ENCODE results near the gene ADAMTS16.

The ADAMTS16 gene

DNA sequence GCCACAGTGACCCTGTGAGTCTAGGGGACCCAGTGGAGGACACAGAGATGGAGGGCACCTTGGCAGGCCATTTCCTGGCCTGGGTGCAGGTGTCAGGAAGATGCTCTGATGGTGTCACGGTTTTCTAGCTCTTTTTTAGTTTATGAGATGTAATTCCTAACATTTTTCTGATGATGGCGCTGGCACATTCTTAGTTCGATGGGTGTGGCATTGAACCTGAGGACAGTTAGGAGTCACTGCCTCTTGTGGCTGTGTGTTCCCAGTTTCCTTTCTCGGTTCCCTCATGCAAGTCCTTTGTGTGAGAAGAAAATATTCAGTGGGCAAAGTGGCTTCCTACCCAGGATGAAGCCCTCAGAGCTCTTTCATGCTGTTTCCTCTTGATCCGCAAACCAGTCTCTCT, 152.9 kb downstream of the ADAMTS16 start:
- no peak for DNase-seq

DNA sequence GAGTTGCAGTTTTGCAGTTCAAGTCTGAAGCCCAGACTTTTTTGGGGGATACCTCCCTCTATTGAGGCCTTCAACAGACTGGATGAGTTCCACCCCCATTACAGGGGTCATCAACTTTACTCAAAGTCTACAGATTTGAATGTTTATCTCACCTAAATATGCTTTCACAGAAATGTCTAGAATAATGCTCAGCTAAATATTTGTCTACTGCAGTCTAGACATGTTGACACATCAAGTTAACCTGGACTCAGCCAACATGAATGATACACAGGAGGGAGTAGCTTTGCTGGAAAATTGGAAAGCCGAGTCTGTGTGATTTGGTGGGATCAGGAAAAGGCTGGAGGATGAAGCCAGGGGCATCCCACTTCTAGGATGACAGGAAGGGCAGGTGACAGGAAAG, 154.3 kb downstream of the ADAMTS16 start:
- no peak for DNase-seq

DNA sequence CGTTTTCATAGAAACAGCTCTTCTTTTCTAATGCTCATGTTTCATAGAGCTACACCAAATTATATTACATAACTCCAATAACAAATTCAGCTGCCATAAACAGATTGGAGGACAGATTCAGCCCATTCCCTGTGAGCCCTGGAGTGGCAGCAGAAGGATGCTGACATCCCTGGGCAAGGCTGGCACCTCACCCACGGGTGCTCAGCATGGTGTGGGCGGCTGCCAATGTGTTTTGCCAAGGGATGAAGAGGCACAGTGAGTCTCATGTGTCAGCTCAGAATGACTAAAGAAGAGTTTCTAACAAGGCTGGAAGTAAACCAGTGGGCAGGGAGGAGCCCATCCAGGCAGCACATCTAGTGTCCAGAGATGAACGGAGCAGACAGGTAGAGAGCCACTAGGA, 155.2 kb downstream of the ADAMTS16 start:
- no peak for DNase-seq

DNA sequence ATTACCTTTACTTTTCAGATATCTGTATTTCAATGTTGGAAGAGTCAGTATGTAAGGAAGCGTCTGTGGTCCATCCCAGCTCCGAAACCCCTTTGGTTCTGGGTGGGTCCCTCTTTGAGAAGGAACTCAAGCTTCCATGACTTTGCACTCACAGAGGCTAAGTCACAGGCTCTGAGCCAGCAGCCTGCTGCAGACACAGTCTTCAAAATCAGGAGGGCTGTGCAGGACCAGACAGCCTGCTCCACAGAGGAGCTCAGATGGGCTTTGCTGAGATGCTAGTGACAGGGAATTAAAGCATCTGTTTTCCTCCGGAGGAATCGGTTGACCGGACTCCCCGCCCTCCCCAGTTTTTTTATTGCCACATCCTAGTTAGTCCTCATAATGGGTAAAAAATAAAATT, 155.9 kb downstream of the ADAMTS16 start:
- DNase-seq, result no peak

DNA sequence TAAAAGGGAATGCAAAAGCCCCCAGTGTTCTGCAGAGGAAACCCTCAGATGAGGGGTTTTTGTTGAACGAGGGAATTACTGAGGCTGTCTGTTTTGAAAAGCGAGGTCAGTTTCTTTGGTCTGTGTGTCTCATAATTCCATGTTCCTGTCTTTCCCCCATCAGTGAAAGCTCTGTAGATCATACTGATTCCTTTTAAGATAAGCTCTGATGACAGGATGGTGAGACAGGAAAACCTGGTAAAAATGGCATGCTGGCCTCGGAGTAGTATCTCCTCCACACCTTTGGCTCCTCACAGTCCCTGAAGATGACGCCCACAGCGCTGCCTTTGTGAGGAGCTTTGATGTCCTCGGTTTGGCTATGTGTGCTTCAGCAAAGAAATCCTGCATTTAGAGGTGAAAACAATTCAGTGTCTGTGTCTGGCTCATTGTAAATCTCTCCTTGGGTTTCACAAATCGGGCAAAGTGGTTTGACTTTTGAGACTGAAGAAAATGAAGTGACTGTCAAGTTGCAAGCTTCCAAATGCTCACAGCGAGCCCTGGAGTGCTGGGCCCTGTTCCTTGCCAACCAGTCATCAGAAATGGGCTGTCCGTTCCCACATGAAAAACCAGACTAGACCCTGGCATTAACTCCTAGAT, 157.4 kb downstream of the ADAMTS16 start:
- no peak for DNase-seq

DNA sequence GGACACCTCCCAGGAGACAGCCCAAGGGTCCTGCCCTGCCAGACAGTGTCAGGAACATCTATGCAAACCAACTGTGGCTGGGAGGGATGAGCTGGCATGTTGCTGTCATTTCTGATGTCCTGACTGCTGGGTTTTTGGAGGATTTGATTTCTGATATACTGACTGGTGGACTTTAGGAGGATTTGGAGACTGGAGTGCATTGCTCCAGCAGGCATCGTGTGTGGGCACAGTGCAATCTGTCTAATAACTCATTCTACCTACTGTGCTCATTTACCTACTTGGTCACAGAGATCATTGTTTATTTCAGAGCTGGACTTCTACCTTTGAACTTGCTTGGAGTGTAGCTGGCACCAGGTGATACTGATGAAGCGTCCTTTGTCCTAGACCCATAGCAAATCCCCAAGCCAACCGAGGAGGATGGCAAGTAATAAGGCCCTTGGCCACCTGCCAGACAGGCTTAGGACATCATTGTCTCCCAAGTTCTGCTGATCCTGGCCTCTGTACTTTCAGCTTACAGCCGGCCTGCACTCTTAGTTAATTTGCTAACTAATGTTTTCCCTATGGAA, 158.0 kb downstream of the ADAMTS16 start:
- no peak for DNase-seq

DNA sequence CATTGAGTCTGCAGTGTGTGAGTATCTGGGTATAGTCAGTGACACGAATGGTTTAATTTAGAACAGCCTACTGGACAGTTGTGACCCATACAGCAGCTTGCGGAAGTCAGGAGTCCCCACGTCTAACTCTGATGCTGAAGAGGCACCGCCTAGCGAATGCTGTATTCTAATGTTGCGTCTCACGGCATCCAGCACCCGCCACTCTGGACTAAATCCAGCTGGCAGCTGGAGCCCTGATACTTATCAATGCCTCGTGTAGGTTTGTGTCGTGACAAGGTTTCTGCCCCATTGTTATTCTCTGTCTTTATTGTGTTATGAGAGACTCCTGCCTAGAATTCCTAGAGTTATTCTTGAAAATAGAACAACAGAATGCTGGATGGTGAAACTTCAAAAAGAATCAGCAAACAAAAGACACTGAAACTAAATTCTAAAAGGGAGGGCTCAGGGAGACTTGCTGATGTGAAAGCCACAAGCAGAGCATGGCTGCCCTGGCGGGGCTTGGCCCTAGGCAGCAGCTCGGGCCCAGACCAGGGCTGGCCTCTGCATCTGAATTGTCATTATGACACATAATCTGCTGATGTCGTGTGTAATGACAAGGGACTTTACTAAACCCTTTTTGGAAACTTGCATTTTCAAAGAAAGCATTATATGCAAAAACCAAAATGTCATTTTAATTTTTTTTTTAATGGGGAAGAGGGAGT, 158.9 kb downstream of the ADAMTS16 start:
- DNase-seq, result no peak

DNA sequence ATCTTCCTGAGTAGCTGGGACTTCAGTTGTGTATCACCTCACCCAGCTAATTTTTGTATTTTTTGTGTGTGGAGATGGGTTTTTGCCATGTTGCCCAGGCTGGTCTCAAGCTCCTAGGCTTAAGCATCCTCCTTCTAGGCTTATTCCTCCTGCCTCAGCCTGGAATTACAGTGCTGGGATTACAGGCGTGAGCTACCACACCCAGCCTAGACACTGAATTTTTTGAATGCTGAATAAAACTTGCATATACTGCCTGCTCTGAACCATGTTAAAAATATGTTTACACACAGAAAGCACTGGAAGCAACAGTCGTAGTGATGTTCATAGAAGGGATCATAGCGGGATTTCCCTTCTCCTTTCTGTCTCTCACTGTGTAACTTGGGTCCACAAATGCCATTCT, 161.0 kb downstream of the ADAMTS16 start:
- no peak for DNase-seq

DNA sequence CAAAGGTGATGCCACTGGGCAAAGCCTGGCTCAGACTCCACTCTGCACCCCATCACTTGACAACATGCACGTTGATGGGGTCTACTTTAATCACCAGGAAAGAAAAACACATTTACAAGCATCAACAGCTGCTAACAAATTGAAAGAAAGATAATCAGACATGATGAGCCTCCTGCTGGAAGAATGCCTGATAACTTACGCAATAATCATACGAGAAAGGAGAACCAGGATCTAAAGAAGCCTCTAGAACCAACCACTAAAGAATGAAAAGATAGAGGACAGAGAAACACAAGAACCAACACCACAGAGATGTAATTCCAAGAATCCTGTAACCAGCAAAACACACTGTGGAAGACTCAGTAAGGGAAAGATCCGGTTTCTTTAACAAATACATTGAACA, 162.1 kb downstream of the ADAMTS16 start:
- DNase-seq, result no peak

DNA sequence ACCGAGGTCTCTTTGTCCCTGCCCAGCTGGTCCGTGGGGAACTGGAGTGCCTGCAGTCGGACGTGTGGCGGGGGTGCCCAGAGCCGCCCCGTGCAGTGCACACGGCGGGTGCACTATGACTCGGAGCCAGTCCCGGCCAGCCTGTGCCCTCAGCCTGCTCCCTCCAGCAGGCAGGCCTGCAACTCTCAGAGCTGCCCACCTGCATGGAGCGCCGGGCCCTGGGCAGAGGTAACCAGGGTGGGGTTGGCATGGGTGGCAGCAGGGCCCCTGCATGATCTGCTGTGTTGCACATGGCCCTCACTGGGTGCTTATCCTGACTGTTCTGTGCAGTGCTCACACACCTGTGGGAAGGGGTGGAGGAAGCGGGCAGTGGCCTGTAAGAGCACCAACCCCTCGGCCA, 163.1 kb downstream of the ADAMTS16 start:
- DNase-seq, result no peak

DNA sequence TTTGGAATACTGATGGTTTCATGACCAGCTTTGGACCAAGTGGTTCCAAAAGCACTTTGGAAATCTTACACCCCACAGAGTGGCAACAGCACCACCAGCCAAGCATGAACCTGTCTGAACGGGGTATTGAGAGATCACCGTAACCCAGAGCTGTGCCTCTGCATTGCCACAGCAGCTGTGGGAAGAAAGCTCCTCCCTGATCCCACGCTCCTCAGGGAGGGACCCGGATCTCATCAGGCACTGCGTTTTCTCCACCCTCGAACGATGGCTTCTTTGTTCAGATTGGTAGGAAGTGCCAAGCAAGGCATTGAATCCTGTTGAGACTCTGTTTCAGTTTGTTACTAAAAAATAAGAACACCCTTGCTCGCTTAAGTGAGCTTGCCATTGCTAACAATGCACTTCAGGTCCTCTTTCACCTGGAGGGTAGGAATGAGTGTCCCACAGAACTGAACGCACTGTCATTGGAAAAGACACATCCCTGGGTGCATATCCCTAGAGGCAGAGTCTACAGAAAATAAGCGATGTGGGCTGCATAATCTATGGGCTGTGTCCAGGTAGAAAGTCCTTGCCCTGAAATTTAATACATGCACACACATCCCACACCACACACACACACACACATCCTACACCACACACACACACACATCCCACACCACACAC, 164.4 kb downstream of the ADAMTS16 start:
- peak; percentile 33 for DNase-seq

DNA sequence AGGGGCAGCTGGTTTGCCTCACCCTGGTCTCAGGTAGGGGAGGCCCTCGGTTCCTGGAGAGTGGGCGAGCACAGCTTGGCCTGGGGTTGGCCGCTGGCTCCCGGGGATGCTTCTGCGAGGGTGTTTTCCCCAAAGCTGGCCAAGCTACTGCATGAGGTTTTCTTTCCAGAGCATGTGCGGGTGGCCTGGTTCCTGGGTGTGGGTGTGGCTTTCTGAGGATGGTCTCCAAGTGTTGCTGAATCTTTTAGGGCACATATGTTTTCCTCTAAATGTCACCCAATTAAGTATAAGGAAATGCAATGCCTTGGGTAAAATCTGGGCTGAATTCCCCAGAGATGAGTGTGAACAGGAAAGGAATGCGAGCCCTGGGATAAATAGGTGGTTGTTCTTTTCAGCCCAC, 166.6 kb downstream of the ADAMTS16 start:
- peak; percentile 22 for DNase-seq

DNA sequence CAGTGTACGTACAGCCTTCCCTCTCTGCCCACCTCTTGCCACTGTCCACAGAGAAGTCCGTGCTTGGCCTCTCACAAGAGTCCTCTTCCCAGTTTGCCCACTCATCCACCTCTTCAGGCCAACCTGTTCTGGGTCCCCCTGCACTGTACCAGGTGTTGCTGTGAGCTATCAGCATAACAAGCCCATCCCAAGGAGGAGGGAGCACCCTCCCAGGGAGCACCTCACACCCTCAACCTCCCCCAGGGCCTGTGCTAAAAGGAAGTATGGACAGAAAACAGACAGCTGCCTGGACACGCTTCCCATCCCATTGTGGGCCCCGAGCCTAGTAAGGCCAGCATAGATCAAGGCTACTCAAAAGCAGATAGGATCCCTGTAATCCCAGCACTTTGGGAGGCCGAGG, 168.2 kb downstream of the ADAMTS16 start:
- DNase-seq, result no peak

DNA sequence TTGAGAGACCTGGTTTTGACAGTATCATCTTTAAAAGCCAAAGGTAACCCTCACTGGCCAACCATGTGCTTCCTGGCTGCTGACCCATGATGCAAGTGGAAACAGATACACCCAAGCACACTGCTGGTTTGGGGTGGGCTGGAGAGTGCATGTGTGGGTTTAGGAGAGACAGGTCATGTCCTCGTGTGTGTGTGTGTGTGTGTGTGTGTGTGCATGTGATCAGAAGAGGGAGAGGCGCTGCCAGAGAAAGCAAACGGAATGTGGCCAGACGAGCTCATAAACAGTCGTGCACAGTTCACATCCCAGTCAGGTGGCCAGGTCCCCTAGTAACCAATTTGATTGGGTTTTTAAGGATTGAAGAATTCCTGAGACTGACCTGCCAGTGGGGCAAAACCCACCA, 169.5 kb downstream of the ADAMTS16 start:
- DNase-seq, result no peak

DNA sequence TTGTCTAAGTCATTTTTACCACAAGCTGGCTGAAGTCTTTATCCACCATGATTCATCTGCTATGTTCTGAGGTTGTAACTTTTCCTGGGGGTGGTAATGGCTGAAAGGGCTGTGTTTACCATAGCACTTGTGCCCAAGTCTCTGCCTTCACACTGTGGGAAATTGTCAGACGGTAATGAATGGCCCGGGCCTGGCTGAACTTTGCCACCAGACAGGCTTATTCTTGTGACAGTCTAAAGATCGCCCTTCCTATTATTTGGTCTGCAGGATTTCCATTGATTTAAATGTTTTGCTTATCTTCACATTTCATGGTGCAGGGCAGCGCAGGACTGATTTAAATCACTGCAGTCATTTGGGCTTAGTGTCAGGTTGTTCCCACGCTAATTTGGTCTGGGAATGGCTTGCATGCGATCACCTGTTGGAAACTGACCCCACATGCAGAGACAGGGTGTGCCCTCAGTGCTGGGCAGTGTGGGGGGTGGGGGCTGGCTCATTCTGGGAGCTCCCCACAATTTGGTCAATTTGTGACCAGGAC, 173.0 kb downstream of the ADAMTS16 start:
- DNase-seq, result no peak

DNA sequence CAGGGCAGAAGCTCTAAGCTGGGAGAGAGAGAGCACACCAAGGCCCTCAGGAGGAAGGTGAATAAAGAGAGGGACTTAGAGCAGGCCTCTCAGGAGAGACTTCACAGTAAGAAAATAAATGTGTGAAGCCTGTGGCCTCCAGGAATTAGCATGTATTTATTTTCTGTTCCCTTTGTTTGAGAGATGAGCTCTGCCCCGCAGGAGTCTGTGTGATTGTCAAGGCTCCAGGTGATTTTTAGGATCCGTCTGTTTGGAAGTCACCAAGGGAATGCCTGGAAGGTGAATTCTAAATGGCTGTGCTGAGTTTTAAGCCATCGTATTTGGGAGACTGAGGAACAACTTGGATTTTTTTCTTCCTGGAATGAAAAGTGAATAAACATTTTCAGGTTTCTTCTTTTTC, 174.0 kb downstream of the ADAMTS16 start:
- no peak for DNase-seq

DNA sequence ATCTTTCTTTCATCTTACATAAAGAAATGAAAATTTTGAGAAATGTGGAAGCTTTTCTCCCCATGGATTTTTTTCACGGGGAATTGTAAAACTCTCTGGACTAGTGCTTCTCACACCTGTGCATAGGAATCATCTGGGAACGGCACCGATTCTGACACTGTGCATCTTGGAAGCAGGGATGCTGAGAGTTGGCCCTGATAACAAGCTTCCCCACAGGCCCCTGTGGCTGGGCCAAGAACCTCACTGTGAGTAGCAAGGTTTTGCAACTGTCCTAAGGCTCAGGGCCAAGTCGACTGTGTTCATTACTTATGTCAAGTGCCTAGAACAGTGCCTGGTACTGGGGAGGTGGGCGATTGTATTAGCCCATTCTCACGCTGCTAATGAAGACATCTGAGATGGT, 174.5 kb downstream of the ADAMTS16 start:
- DNase-seq, result no peak

DNA sequence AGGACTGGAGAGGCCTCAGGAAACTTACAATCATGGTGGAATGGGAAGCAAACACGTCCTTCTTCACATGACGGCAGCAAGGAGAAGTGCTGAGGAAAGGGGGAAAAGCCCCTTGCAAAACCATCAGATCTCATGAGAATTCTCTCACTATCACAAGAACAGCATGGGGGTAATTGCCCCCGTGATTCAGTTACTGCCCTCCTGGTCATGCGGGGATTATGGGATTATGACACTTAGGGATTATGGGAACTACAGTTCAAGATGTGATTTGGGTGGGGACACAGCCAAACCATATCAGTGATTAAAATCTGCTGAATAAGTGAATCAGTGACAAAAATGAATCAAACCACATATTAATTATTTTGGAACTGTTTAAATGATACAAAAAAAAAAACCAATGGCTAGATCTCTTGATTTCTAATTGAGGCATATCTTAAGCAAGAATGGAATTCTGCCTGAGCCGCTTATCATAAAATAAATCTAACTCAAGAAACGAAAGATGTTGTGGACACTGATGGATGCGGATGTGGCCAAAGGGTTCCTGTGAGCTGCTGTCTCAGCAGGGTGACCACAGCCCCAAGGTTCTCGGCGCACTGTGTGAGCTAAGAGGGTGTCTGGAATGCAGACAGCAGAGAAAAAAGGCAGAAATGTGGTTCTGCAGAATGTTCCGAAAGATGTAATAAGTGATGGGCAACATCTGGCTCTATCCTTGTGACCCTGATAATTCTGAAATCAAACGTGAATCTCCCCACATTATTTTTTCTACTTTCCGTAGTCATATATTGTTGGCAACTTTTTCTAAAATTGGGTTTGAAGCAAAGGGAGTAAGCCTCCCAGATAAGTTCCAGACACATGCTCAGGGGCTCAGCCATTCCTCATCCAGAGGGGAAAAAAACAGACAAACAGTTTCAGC, 175.2 kb downstream of the ADAMTS16 start:
- DNase-seq, result no peak

DNA sequence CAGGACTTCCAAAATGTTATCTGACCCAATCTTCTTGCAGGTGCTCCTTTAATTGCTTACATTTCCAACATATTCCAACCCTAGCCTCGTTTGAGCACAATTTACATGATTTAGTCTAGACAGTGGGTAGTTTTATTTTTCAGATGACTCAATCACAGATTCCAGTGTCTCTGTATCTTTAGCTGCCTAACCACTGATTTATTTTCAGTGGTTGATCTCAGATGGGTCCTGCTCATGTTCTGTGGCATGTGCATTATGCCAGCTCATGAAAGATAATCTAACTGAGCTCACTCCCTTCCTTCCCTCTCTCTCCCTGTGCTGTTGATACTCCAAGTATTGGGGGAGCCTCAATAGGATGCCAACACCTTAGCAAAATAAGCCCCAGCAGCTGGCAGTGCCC, 176.2 kb downstream of the ADAMTS16 start:
- DNase-seq, result no peak

DNA sequence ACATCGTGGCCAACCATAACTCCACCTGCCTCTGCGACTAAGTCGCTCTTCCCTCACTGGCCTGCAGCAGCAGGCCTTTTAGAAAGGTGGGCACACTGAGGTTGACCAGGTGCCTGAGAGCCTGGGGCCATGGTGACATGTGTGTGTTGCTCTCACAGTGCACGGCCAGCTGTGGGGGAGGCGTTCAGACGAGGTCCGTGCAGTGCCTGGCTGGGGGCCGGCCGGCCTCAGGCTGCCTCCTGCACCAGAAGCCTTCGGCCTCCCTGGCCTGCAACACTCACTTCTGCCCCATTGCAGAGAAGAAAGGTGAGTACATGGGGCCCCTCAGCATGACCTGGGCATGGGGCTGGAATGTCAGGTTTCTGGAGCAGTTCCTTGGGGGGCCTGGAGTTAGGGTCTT, 177.8 kb downstream of the ADAMTS16 start:
- DNase-seq, result no peak

DNA sequence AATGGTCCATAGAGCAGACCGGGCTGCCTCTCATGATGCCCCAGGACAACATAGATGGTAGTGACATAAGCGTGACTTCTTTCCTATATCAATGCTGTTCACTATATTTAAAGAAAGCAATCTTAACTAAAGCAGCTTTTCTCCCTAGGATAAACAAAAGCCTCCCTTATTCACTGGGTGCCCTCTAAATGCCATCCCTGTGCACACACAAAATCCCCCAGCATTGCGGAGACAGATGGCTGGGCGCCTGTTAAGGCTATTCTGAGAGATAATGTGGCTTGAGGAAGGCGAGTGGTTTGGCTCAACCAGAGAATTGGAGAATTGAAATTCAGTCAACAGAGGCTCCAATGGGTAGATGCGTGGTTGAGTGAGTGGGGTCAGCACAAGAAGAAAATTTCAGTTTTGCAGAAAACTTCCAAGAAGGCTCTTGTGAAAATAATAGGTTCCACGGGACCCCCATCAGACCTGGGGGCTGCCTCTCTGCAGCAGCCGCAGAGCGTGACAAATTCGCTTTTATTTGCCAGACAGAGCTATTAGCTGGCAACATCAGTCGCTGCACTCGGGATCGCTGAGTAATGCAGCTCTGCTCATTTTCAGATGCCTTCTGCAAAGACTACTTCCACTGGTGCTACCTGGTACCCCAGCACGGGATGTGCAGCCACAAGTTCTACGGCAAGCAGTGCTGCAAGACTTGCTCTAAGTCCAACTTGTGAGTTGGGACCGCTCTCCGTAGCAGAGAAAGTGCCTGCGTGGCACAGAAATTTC, 178.5 kb downstream of the ADAMTS16 start:
- peak; percentile 38 for DNase-seq
